Stimulated activated CD8-positive, alpha-beta memory T cell treated with anti-CD3 and anti-CD28 coated beads, Interleukin-2, amount 100 ng/mL, for 48 hours (primary cell): Measurements from ENCODE around the gene TMEM121.
"Not testable (repeated sequence)": the region's sequence is repeated elsewhere in the genome, so short reads cannot be mapped to it uniquely, and the experiment has no call there.

Source experiments
- DNase-seq, 2 donors: peaks; one replicate each; pipeline ENCODE4 v3.0.0-alpha.2; 2020; ENCODE audit warnings: low read depth in 2 of 2

The TMEM121 gene

GRCh38 chr14:105528586-105529318 lies 2.4 kb downstream of the TMEM121 start:
- DNase-seq: peak in 1 of 2 donors; percentile 48

GRCh38 chr14:105529319-105529568 lies 2.9 kb downstream of the TMEM121 start:
- DNase-seq: no peak

DNA sequence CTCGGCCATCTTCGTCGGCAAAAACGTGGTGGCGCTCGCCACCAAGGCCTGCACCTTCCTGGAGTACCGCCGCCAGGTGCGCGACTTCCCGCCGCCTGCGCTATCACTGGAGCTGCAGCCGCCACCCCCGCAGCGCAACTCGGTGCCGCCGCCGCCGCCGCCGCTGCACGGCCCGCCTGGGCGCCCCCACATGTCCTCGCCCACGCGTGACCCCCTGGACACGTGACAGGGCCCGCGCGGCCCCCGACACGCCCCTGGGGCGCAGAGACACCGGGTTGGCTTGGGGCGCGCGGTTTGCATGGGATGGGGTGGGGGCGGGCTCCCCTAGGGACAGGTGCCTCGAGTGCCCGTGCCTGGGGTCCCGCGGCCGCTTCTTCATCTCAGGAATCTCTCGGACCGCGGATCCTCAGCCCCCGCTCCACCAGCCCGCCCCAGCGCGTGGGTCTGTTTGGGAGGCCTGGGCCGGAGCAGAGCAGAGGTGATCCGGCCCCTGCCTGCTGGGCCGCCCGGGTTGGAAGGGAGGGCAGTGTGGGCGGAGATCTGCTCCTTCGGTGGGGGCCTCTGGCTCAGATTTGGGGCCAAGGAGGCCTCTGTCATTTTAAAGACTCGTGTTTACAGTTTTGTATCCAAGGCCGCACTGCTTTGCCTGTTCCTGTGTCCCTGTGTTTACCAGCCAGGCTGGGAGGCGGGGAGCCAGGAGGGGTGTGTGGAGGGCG lies 3.3 kb downstream of the TMEM121 start:
- DNase-seq: no peak

DNA sequence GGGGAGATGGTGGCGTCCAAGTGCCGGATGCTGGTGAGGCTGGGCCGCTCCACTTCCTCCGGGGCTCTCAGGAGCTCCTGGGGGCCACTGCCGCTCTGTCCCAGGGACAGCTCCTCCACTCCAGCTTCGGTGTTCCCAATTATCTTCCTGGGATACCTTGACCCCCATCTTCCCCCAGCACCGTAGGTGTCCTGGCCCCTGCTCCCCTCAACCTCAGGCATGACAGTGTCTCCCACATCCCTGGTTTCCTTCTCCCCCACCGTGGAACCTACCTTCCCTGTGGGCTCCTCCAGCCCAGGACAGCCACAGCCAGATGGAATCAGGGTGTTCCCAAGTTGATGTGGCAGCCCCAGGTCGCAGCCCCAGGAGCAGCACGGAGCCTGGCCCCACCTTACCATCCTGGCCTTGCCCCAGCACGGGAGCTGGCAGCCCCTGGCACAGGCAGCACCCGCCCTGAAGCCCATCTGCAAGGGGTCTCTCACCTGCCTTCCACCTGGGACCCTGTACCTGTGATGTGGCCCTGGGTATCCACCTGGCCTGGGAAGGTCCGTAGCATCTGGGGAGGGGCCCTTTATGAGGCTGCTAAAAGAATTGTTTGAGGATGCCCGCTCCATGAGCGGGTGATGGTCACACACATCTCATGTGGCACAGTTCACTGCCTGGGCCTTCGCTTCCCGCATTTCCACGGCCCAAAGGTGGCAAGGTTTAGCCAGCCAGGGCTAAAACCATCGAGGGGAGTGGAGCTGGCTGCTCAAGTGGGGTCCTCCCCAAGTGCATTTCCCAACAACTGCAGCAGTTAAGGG lies 4.1 kb downstream of the TMEM121 start:
- DNase-seq: no peak

DNA sequence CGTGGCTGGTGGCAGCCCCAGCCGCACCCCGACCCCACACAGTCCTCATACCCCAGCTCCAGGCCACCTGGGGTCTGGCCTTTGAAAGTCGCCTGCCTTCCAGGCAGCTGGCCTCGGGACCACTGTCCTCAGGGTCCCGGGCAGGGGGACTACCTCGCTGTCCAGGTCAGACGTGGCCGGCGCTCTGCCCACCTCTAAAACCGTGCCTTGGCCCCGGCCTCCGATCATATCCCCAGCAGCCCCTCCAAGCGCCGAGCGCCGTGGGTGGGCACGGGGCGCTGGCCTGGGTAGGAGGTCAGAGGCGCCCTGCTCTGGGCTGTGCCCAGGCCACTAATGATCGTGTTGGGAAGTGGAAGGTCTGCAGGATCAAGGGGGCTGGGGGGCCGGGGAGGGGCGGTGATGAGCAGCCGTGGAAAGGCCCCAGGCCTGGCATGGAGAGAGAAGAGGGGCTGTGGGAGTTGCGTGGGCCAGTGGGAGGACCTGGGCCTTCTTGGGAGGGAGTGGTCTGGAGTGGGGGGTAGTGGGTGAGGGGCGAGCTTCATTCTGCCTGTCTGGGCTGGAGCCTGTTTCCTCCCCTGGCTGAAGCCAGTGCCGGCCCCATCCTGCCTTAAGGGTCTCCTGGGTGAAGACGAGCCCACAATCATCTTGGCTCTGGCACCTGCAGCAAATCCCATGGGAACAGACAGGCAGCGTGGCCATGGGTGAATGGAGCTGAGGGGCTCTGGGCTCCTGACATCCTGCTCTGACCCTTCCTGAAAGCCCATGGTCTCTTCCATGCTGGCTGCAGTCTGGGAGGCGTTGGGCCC lies 4.9 kb downstream of the TMEM121 start:
- DNase-seq: no peak

- no peak for DNase-seq
These were observed 5.7 kb downstream of the TMEM121 start for GRCh38 chr14:105531894-105532623.

- no peak for DNase-seq
These were observed 6.4 kb downstream of the TMEM121 start for GRCh38 chr14:105532735-105533141.

DNA sequence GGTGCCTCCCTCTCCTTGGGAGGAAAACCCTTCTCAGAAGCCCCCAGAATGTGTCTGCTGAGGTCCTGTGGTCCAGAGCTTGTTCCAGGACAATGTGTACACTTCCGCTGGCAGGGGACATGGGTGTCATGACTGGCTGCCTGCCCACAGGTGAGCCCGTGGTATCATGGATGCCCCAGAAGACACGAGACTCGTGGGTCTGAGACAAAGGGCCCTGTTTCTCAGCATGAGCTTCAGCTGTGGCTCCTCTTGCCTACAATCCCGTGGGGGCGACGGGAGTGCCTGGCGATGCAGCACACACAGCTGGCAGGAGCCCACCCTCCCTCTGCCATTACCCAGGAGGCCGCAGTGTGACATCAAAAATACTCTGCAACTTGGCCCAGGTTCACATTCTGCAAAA lies 7.0 kb downstream of the TMEM121 start:
- no peak for DNase-seq

DNA sequence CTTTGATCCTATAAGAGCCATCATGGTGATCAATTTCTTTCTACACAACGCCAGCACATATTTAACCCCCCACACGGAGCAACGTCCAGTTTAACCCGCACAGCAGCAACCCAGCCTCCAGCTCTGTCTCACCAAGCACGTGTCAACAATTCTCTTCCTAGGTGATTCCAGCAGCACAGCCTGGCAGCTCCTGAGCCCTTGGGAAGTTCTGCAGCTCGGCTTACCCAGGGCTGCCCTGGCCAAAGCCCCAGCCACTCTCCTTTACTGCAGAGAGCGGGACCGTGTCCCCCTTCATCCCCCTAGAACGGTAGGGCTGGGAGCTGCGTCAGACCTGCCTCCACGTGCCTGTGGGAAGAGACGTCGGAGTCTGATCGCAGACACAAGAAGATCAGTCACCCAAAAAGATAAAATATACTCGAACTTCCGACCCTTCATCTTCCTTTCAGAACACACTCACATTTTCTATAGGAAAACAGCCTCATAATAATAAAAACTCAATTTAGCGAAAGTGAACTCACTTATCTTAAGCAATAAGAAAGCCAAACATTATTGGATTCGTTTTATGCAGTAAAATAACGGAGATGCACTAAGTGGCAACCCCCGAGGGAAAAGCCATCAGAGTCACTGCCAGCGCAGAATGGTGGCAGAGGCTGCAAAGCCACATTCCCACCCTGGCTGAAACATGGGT lies 7.6 kb downstream of the TMEM121 start:
- no peak for DNase-seq

DNA sequence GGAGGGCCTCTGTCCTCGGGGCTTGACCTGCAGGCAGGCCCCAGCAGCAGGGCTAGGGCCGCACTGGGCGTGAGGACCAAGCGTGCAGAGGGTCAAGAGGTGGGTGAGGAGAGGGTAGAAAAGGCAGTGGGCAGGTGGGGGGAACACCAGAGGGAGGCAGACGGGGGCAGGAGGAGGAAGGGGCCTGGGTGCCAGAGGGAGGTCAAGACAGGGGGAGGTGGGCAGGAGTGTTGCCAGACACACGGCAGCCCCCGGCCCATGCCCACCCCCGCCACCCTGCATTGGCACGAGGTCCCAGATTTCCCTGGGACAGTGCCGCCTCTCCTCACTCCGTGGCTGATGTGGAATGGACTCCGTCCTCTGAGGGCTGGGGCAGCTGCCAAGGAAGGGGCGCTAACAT lies 8.2 kb downstream of the TMEM121 start:
- DNase-seq: no peak

DNA sequence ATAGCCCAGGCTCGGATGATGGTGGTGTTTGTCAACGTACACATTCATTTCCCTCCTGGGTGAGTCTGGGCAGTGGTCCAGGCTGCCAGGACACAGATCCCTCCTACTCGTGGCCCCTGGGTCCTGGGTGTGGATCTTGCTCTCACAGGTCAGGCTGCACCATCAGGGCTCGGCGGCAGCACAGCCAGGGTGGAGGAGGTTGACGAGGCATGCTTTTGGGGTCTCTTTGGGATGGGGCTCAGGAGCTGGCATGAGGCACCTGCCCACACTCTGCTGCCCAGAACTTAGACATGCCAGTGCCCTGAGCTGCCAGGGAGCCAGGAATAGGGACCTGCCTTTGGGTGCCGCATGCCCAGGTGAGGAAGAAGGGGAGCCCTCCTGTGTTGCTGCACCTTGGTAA lies 9.7 kb downstream of the TMEM121 start:
- no peak for DNase-seq

- DNase-seq: no peak
These were observed 10.6 kb downstream of the TMEM121 start for GRCh38 chr14:105536691-105537579.

GRCh38 chr14:105537580-105538474 lies 11.4 kb downstream of the TMEM121 start:
- peak; percentile 52 to 57 for DNase-seq

DNA sequence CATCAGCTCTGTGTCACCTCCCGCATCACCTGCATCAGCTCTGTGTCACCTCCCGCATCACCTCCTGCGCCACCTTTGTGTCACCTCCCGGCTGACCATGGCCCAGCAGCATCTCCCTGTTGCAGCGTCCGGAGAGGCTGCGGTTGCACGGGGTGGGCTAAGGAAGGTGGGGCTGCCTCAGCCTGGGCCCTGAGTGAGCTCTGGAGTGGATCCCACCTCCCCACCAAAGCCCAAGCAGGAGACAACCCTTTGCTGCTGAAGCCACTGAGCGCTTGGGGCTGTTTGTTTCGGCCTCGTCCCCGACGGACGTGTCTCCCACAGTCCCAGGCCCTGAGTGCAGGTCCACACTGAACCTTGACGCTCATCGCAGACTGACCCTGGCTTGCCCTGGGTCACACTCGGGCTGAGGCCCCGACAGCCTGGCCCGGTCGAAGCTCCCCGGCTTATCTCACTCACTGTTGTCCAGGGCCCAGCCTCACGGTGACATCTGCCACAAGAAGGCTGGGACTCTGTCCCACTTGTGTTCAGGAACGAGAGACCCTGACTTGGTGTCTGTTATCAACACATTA lies 12.2 kb downstream of the TMEM121 start:
- no peak for DNase-seq

GRCh38 chr14:105540811-105541210 lies 14.4 kb downstream of the TMEM121 start:
- no peak for DNase-seq

DNA sequence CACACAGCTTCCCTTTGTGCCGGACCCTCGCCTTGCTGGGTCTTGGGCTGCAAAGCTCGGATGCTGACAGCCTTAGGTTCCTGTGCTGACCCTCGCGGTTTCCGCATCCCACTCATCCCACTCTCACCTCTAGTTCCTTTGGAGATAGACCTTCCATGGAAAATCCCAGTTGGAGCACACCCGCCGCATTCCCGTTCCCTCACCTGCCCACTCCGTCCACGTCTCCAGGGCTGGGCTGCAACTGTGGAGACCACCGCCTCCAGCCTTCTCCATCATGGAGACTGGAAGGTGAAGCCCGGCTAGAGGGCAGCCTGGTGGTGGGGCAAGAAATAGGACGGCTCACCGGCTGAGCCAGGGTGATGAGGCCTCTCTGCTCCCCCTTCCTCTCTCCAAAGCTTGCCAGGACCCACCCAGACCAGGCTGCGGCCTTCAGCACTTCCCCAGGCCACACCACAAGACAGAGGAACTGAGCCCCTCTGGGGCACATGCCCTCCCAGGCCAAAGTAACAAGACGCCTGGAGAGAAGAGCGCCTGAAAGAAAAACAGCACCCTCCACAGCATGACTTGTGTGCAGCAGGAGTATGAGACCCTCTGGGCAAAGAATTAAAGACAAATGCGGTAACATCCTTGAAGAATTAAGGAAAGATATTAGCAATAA lies 15.0 kb downstream of the TMEM121 start:
- DNase-seq: no peak

GRCh38 chr14:105545676-105546075 lies 19.3 kb downstream of the TMEM121 start:
- not testable (repeated sequence) for DNase-seq

- DNase-seq: not testable (repeated sequence)
These were observed 20.0 kb downstream of the TMEM121 start for GRCh38 chr14:105546410-105546809.
